HepG2 (cell line): Measurements from ENCODE around the gene NINL. TPM values are rescaled to one million over a fixed set of nuclear protein-coding genes. Genes with fewer than 3 reads are reported as not detected.

Experiments
- ADNP ChIP-seq: sonication (generic); formaldehyde crosslinking; IDR thresholded peaks from 2 replicates; pipeline ENCODE4 v1.4.0; 2020; ENCODE audit warnings: missing genetic modification reagents
- CBX2 ChIP-seq, 2 experiments: fragments of 200-600 bp in 1 of 2; sonication (generic); formaldehyde crosslinking in 1 of 2; IDR thresholded peaks; 2 replicates each; pipeline versions ENCODE4 v1.7.0 to v1.8.1; 2018 to 2022; ENCODE audit warnings: low read depth in 2 of 2, low read length in 1 of 2, mild to moderate bottlenecking in 1 of 2, missing genetic modification reagents in 1 of 2
- E2F5 ChIP-seq: sonication (generic); formaldehyde crosslinking; conservative IDR thresholded peaks from 2 replicates; pipeline ENCODE4 v1.4.0; 2020; ENCODE audit warnings: missing genetic modification reagents
- EEA1 ChIP-seq: sonication (generic); formaldehyde crosslinking; IDR thresholded peaks from 2 replicates; pipeline ENCODE4 v1.5.1; 2020; ENCODE audit warnings: mild to moderate bottlenecking, missing genetic modification reagents, borderline replicate concordance
- HES4 ChIP-seq: sonication (generic); formaldehyde crosslinking; IDR thresholded peaks from 2 replicates; pipeline ENCODE4 v1.9.0; 2021; ENCODE audit warnings: mild to moderate bottlenecking, missing genetic modification reagents, borderline replicate concordance
- MYPOP ChIP-seq: sonication (generic); formaldehyde crosslinking; IDR thresholded peaks from 2 replicates; pipeline ENCODE4 v1.8.1; 2023; ENCODE audit warnings: mild to moderate bottlenecking, moderate library complexity, missing genetic modification reagents
- NCOR1 ChIP-seq: fragments of 200-600 bp; sonication (generic); IDR thresholded peaks from 2 replicates; pipeline ENCODE4 v1.7.0; 2017; ENCODE audit warnings: antibody characterized with exemption, low read length, borderline replicate concordance
- RFXAP ChIP-seq: sonication (generic); formaldehyde crosslinking; IDR thresholded peaks from 2 replicates; pipeline ENCODE4 v1.4.0; 2020; ENCODE audit warnings: missing genetic modification reagents, borderline replicate concordance
- SPEN ChIP-seq: sonication (generic); formaldehyde crosslinking; IDR thresholded peaks from 2 replicates; pipeline ENCODE4 v1.5.1; 2020; ENCODE audit warnings: low read depth, mild to moderate bottlenecking, missing genetic modification reagents
- STAT6 ChIP-seq: sonication (generic); formaldehyde crosslinking; IDR thresholded peaks from 2 replicates; pipeline ENCODE4 v1.4.0; 2020; ENCODE audit warnings: missing genetic modification reagents, mild to moderate bottlenecking, borderline replicate concordance
- XBP1 ChIP-seq: sonication (generic); formaldehyde crosslinking; IDR thresholded peaks from 2 replicates; pipeline ENCODE4 v1.5.0; 2020; ENCODE audit warnings: missing genetic modification reagents
- ZFAT ChIP-seq: sonication (generic); formaldehyde crosslinking; conservative IDR thresholded peaks from 2 replicates; pipeline ENCODE4 v1.8.1; 2023; ENCODE audit warnings: missing genetic modification reagents, inconsistent platforms
- ZNF20 ChIP-seq: sonication (generic); formaldehyde crosslinking; IDR thresholded peaks from 2 replicates; pipeline ENCODE4 v1.4.0; 2020; ENCODE audit warnings: mild to moderate bottlenecking, moderate library complexity, missing genetic modification reagents
- ZNF253 ChIP-seq: sonication (generic); formaldehyde crosslinking; IDR thresholded peaks from 2 replicates; pipeline ENCODE4 v1.8.0; 2022; ENCODE audit warnings: mild to moderate bottlenecking, missing genetic modification reagents, borderline replicate concordance
- ZNF260 ChIP-seq: sonication (generic); formaldehyde crosslinking; IDR thresholded peaks from 2 replicates; pipeline ENCODE4 v1.4.0; 2020; ENCODE audit warnings: missing genetic modification reagents, low read depth, mild to moderate bottlenecking, borderline replicate concordance
- ZNF282 ChIP-seq: fragments of 450-650 bp; IDR thresholded peaks from 2 replicates; pipeline ENCODE4 v1.6.1; 2018; ENCODE audit not compliant: partially characterized antibody
- ZNF501 ChIP-seq: sonication (generic); formaldehyde crosslinking; IDR thresholded peaks from 2 replicates; pipeline ENCODE4 v1.5.1; 2020; ENCODE audit warnings: mild to moderate bottlenecking, moderate library complexity, missing genetic modification reagents
- ZNF576 ChIP-seq: sonication (generic); formaldehyde crosslinking; IDR thresholded peaks from 2 replicates; pipeline ENCODE4 v1.4.0; 2020; ENCODE audit warnings: mild to moderate bottlenecking, missing genetic modification reagents
- ZXDC ChIP-seq: sonication (generic); formaldehyde crosslinking; IDR thresholded peaks from 2 replicates; pipeline ENCODE4 v1.5.0; 2020; ENCODE audit warnings: mild to moderate bottlenecking, missing genetic modification reagents
- polyA plus RNA-seq, 8 experiments: library from polyadenylated mRNA; depleted of rRNA in 3 of 8; stranded (reverse) in 7 of 8; unstranded in 1 of 8; fragments of >200 nt; fragmentation: Illumina TruSeq in 4 of 8; extraction: Trizol in 4 of 8; gene quantifications; 2 replicates each; pipeline versions ENCODE4 v1.2.1 to v1.2.3, GENCODE V29; 2011 to 2016; ENCODE audit warnings: low read depth in 4 of 8, missing spikeins in 1 of 8, mixed read lengths in 1 of 8; ENCODE audit not compliant: insufficient read depth in 1 of 8
- total RNA-seq, 5 experiments: library from RNA; depleted of rRNA; stranded (reverse); fragments of >200 nt; fragmentation: Illumina TruSeq; extraction: Trizol; gene quantifications; 2 replicates each; pipeline ENCODE4 v1.2.3, GENCODE V29; 2016; ENCODE audit warnings: low read depth in 1 of 5
- TF ChIP-seq, protein P1 (sequence below): sonication (generic); formaldehyde crosslinking; IDR thresholded peaks from 2 replicates; pipeline ENCODE4 v1.4.0; 2020; ENCODE audit warnings: mild to moderate bottlenecking, low read depth, missing genetic modification reagents

Gene NINL
- total and polyA plus RNA-seq, 2 of the 13 experiments (the other 11 are each of a cell fraction or from before 2014, with no cell fraction given), result 32.3 to 34.3 TPM

DNA sequence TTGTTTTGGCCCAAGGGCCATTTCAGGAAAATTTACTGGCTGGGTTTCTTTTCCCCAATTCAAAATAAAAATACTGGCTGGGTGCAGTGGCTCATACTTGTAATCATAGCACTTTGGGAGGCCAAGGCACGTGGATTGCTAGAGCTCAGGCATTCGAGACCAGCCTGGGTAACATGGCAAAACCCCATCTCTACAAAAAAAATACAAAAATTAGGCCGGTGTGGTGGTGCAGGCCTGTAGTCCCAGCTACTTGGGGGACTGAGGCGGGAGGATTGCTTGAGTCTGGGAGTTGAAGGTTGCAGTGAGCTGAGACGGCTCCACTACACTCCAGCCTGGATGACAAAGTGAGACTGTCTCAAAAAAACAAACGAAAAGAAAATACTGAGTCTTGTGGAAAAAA is 60.0 kb downstream of the NINL start (continued):
- TF ChIP-seq RFXAP (CRISPR knock-in tag) (0 out of 2 replicates have a peak, but pooled peaks have one; percentile 24), ZXDC (CRISPR knock-in tag) (no peak), XBP1 (no peak), MYPOP (CRISPR knock-in tag) (0 out of 2 replicates have a peak, but pooled peaks have one; percentile 9), STAT6 (CRISPR knock-in tag) (no peak), ZNF576 (CRISPR knock-in tag) (no peak), ADNP (no peak), CBX2 (IDR thresholded peaks at IDR 0.05; ENCODE audit: low read depth, low read length) (no peak), CBX2 (CRISPR knock-in tag; IDR thresholded peaks at IDR 0.05; ENCODE audit: low read depth) (0 out of 2 replicates have a peak, but pooled peaks have one; percentile 66), ZNF253 (CRISPR knock-in tag) (no peak), HES4 (peak; percentile 55; the same call in 1 of the 2 replicates), ZNF20 (CRISPR knock-in tag) (no peak), ZFAT (no peak), E2F5 (CRISPR knock-in tag) (no peak), ZNF260 (CRISPR knock-in tag) (no peak), ZNF282 (no peak), NCOR1 (no peak), EEA1 (CRISPR knock-in tag) (no peak), ZNF501 (CRISPR knock-in tag) (peak; percentile 44; the same call in 1 of the 2 replicates), SPEN (CRISPR knock-in tag) (no peak)
- TF ChIP-seq, protein P1, sequence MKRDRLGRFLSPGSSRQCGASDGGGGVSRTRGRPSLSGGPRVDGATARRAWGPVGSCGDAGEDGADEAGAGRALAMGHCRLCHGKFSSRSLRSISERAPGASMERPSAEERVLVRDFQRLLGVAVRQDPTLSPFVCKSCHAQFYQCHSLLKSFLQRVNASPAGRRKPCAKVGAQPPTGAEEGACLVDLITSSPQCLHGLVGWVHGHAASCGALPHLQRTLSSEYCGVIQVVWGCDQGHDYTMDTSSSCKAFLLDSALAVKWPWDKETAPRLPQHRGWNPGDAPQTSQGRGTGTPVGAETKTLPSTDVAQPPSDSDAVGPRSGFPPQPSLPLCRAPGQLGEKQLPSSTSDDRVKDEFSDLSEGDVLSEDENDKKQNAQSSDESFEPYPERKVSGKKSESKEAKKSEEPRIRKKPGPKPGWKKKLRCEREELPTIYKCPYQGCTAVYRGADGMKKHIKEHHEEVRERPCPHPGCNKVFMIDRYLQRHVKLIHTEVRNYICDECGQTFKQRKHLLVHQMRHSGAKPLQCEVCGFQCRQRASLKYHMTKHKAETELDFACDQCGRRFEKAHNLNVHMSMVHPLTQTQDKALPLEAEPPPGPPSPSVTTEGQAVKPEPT (CRISPR knock-in tag), result no peak
